HepG2 (cell line): ENCODE results near the gene SFXN2. TPM values are rescaled to one million over a fixed set of nuclear protein-coding genes. Genes with fewer than 3 reads are reported as not detected.
A peak's percentile ranks its signal among the peaks of the same experiment; 100 is the strongest.

Source experiments
- ATAC-seq: fragments of 200-7000 bp; cut with Tn5 transposase; 3 replicates; pipeline ENCODE4 v1.9.1; 2020; ENCODE audit warnings: mild to moderate bottlenecking, moderate library complexity
- BruUV-seq: library from RNA; stranded (reverse); fragments of 400-500 nt; replicated peaks from 2 replicates; lab custom pipeline; 2021; lab: Mats Ljungman, UMichigan
- CTCF ChIA-PET: fragments of 300-600 bp; formaldehyde crosslinking; extraction: SDS; loops from one replicate; lab custom pipeline; 2021; ENCODE audit warnings: low total read pairs, inconsistent platforms, low intra/inter-chr PET ratio; lab: Yijun Ruan, JAX
- POLR2A ChIA-PET: fragments of 350-600 bp; sonication (Branson Sonifier 250); formaldehyde crosslinking; loops from one replicate; lab custom pipeline; 2020; ENCODE audit warnings: antibody characterized with exemption, inconsistent platforms; lab: Yijun Ruan, JAX
- DNase-seq: peaks from one replicate; pipeline ENCODE4 v3.0.0-alpha.2; 2015; ENCODE audit warnings: low spot score
- FAIRE-seq: peaks from 3 replicates; lab custom pipeline; 2011; peaks lifted over from hg19 to GRCh38; lab: Jason Lieb, UNC
- H2AFZ ChIP-seq: one replicate; pipeline ENCODE4 v1.6.1; 2011; ENCODE audit warnings: low read length, inconsistent platforms
- H3K27ac ChIP-seq: fragments of 300-600 bp; 3 replicates; pipeline ENCODE4 v1.8.0; 2011; ENCODE audit warnings: mixed run types, mild to moderate bottlenecking, mixed read lengths, low read length, inconsistent platforms; ENCODE audit not compliant: insufficient read depth; ENCODE audit errors: extremely low read length
- H3K27me3 ChIP-seq, 2 experiments: fragments of 200-600 bp in 1 of 2; 2 replicates in 1 of 2; 3 replicates in 1 of 2; pipeline versions ENCODE4 v1.6.0 to v1.8.0; 2011; ENCODE audit warnings: low read length in 2 of 2, mild to moderate bottlenecking in 2 of 2, moderate library complexity in 2 of 2, inconsistent platforms in 1 of 2; ENCODE audit not compliant: insufficient read depth in 2 of 2, control insufficient read depth in 1 of 2
- H3K36me3 ChIP-seq, 2 experiments: fragments of 200-600 bp in 1 of 2; replicated peaks in 1 of 2; 2 replicates in 1 of 2; 3 replicates in 1 of 2; pipeline versions ENCODE4 v1.5.1 to v1.8.0; 2011; ENCODE audit warnings: low read length in 2 of 2, inconsistent platforms in 1 of 2; ENCODE audit not compliant: insufficient read depth in 2 of 2, control insufficient read depth in 1 of 2
- H3K4me1 ChIP-seq: 2 replicates; pipeline ENCODE4 v1.5.1; 2012; ENCODE audit warnings: low read length, inconsistent platforms; ENCODE audit not compliant: insufficient read depth
- H3K4me2 ChIP-seq: 2 replicates; pipeline ENCODE4 v1.6.0; 2011; ENCODE audit warnings: low read depth, low read length, inconsistent platforms
- H3K4me3 ChIP-seq, 3 experiments: fragments of 200-600 bp in 1 of 3; sonication (generic), shearing (Covaris generic) in 1 of 3; replicated peaks in 1 of 3; 2 replicates each; pipeline ENCODE4 v1.5.1; 2011 to 2016; ENCODE audit warnings: low read length in 3 of 3, inconsistent platforms in 2 of 3, low read depth in 2 of 3, mild to moderate bottlenecking in 2 of 3, control low read depth in 1 of 3, mixed read lengths in 1 of 3; ENCODE audit not compliant: insufficient read depth in 1 of 3
- H3K79me2 ChIP-seq: one replicate; pipeline ENCODE4 v1.6.1; 2011; ENCODE audit warnings: low read length, inconsistent platforms; ENCODE audit not compliant: insufficient read depth
- H3K9ac ChIP-seq: 2 replicates; pipeline ENCODE4 v1.6.0; 2011; ENCODE audit warnings: mild to moderate bottlenecking, low read depth, low read length, inconsistent platforms; ENCODE audit not compliant: insufficient read depth
- H3K9me3 ChIP-seq: 2 replicates; pipeline ENCODE4 v1.5.1; 2012; ENCODE audit warnings: mild to moderate bottlenecking, low read length
- H4K20me1 ChIP-seq: 2 replicates; pipeline ENCODE4 v1.6.0; 2011; ENCODE audit warnings: inconsistent platforms, mild to moderate bottlenecking, low read length, moderate library complexity; ENCODE audit not compliant: insufficient read depth
- ATM ChIP-seq: fragments of 450-650 bp; IDR thresholded peaks from 2 replicates; pipeline ENCODE4 v1.7.1; 2017; ENCODE audit warnings: mild to moderate bottlenecking, borderline replicate concordance
- HNRNPL ChIP-seq: fragments of 200-400 bp; formaldehyde crosslinking; IDR thresholded peaks from 2 replicates; pipeline ENCODE4 v1.6.1; 2017; ENCODE audit warnings: mild to moderate bottlenecking, low read depth, low read length
- IRF2 ChIP-seq: IDR thresholded peaks from 2 replicates; pipeline ENCODE4 v1.6.1; 2018; ENCODE audit warnings: missing genetic modification reagents, missing compliant biosample characterization
- SMAD3 ChIP-seq: sonication (generic); formaldehyde crosslinking; IDR thresholded peaks from 2 replicates; pipeline ENCODE4 v1.4.0; 2020; ENCODE audit warnings: missing genetic modification reagents
- ZNF263 ChIP-seq: sonication (generic); formaldehyde crosslinking; IDR thresholded peaks from 2 replicates; pipeline ENCODE4 v1.4.0; 2020; ENCODE audit warnings: missing genetic modification reagents
- ZNF550 ChIP-seq: sonication (generic); formaldehyde crosslinking; IDR thresholded peaks from 2 replicates; pipeline ENCODE4 v1.4.0; 2020; ENCODE audit warnings: mild to moderate bottlenecking, missing genetic modification reagents, borderline replicate concordance
- ZNF720 ChIP-seq: sonication (generic); formaldehyde crosslinking; IDR thresholded peaks from 2 replicates; pipeline ENCODE4 v1.4.0; 2020; ENCODE audit warnings: missing genetic modification reagents
- WGBS: methylation state at CpG from one replicate; pipeline ENCODE4 v1.1.6; 2017; ENCODE audit warnings: low lambda C conversion rate; 5-methylcytosine and 5-hydroxymethylcytosine counted together
- in situ Hi-C: cut with HindIII; loops from 2 replicates; pipeline ENCODE4 v1.10.0; 2017; ENCODE audit warnings: low pct_unique_long_range_greater_than_20kb; ENCODE audit not compliant: extremely low pct_ligation_motif_present
- intact Hi-C: fragments of 100-400 bp; cut with micrococcal nuclease; formaldehyde crosslinking; loops from one replicate; pipeline ENCODE4 v1.10.0; 2022; ENCODE audit not compliant: unreplicated experiment
- polyA plus RNA-seq, 8 experiments: library from polyadenylated mRNA; depleted of rRNA in 3 of 8; stranded (reverse) in 7 of 8; unstranded in 1 of 8; fragments of >200 nt; fragmentation: Illumina TruSeq in 4 of 8; extraction: Trizol in 4 of 8; gene quantifications; 2 replicates each; pipeline versions ENCODE4 v1.2.1 to v1.2.3, GENCODE V29; 2011 to 2016; ENCODE audit warnings: low read depth in 4 of 8, missing spikeins in 1 of 8, mixed read lengths in 1 of 8; ENCODE audit not compliant: insufficient read depth in 1 of 8
- total RNA-seq, 5 experiments: library from RNA; depleted of rRNA; stranded (reverse); fragments of >200 nt; fragmentation: Illumina TruSeq; extraction: Trizol; gene quantifications; 2 replicates each; pipeline ENCODE4 v1.2.3, GENCODE V29; 2016; ENCODE audit warnings: low read depth in 1 of 5
- TF ChIP-seq, protein P1 (sequence below): sonication (generic); formaldehyde crosslinking; IDR thresholded peaks from 2 replicates; pipeline ENCODE4 v1.5.0; 2020; ENCODE audit warnings: missing genetic modification reagents, mild to moderate bottlenecking, borderline replicate concordance

The SFXN2 gene
- total and polyA plus RNA-seq, 2 of the 13 experiments (the other 11 are each of a cell fraction or from before 2014, with no cell fraction given), result 12.8 to 21.1 TPM

DNA sequence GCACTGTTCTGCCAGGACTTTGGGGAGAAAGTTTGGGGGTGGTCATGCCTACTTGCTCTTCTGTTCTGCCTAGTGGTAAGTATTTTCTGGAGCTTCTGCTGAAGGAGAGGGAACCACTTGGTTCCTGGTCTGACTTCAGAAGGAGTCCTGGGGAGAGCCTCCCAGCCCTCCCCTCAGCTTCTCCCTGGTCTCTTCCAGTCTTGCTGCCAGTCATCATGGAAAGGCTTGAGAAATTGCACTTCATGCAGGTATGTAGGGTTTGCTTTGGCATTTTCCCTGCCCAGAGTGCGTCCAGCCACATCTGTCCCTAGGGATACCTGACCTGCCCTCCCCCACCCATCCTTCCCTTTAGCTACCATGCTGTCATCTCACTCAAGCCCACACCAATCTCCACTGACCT, 18.2 kb downstream of the SFXN2 start (continued):
- TF ChIP-seq, protein P1, sequence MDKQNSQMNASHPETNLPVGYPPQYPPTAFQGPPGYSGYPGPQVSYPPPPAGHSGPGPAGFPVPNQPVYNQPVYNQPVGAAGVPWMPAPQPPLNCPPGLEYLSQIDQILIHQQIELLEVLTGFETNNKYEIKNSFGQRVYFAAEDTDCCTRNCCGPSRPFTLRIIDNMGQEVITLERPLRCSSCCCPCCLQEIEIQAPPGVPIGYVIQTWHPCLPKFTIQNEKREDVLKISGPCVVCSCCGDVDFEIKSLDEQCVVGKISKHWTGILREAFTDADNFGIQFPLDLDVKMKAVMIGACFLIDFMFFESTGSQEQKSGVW (CRISPR knock-in tag), result no peak
- TF ChIP-seq IRF2 (CRISPR knock-in tag) (no peak), ATM (no peak)

DNA sequence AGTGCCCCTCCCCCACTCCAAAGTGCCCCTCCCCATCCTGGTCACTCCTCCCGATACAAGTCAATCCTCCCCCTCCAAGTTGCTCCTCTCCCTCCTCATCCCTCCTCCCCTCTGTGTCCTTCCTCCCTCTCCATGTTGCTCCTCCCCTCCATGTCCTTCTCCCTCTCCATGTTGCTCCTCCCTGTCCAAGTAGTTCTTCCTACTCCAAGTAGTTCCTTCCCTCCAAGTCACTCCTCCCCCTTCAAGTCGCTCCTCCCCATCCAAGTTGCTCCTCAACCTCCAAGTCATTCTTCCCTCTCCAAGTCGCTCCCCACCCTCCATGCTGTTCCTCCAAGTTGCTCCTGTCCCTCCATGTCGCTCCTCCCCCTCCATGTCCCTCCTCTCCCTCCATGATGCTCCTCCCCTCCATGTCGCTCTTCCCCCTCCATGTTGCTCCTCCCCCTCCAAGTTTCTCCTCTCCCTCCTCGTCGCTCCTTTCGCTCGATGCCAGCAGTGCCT, 20.7 kb downstream of the SFXN2 start:
- ChIA-PET CTCF (no interaction called here), POLR2A (no interaction called here)
- no peaks in the 10 kb centered on the region for H4K20me1 ChIP-seq
- no TSS peak for BruUV-seq
- no peak overlapping the region for H2AFZ ChIP-seq
- no peak for TF ChIP-seq ZNF720 (CRISPR knock-in tag)
- no peak for TF ChIP-seq SMAD3 (CRISPR knock-in tag)
- no peak for TF ChIP-seq ZNF550 (CRISPR knock-in tag)
- no peak for TF ChIP-seq HNRNPL
- peak; percentile 76 for TF ChIP-seq ZNF263
- H3K79me2 ChIP-seq, result no peaks in the 10 kb centered on the region
- FAIRE-seq, result no peak
- no peak overlapping the region for H3K9ac ChIP-seq
- peaks cover 15 to 36% of the 10 kb centered on the region in 2 experiments for H3K36me3 ChIP-seq
- H3K4me1 ChIP-seq, result no peaks in the 10 kb centered on the region
- no peak overlapping the region for H3K4me3 ChIP-seq
- no peak overlapping the region for H3K27ac ChIP-seq
- WGBS, result 95% methylated on average over 9 of the region's 9 CpGs
- in situ Hi-C loops (loop anchor here (25.0 kb wide), 1 partner anchor 327 kb away; no protein-coding TSS in a partner anchor), intact Hi-C loops (no loop called here)
- DNase-seq, result no peak
- H3K9me3 ChIP-seq, result no peaks in the 10 kb centered on the region
- no peaks in the 10 kb centered on the region for H3K27me3 ChIP-seq
- H3K4me2 ChIP-seq, result no peak overlapping the region
- no peak for ATAC-seq
